Hepatocyte (in vitro differentiated cells): ENCODE measurements around the gene CCDC187. TPM values are rescaled to one million over a fixed set of nuclear protein-coding genes. Genes with fewer than 3 reads are reported as not detected.

Experiments
- DNase-seq: peaks from one replicate; pipeline ENCODE4 v3.0.0-alpha.2; 2016; ENCODE audit warnings: low spot score
- H2AFZ ChIP-seq: fragments of 200-600 bp; sonication (generic); 2 replicates; pipeline ENCODE4 v1.6.0; 2016; ENCODE audit warnings: antibody characterized with exemption, mild to moderate bottlenecking
- H3K27ac ChIP-seq: fragments of 200-600 bp; sonication (generic); 2 replicates; pipeline ENCODE4 v1.5.1; 2016; ENCODE audit warnings: mild to moderate bottlenecking
- H3K27me3 ChIP-seq: fragments of 200-600 bp; sonication (generic); 2 replicates; pipeline ENCODE4 v1.6.1; 2016
- H3K36me3 ChIP-seq: fragments of 200-600 bp; sonication (generic); replicated peaks from 2 replicates; pipeline ENCODE4 v1.5.1; 2016; ENCODE audit warnings: low read depth; ENCODE audit not compliant: insufficient read depth
- H3K4me1 ChIP-seq: fragments of 200-600 bp; sonication (generic); 2 replicates; pipeline ENCODE4 v1.5.1; 2016; ENCODE audit warnings: mild to moderate bottlenecking, moderate library complexity; ENCODE audit not compliant: insufficient read depth
- H3K4me2 ChIP-seq: fragments of 200-600 bp; sonication (generic); 2 replicates; pipeline ENCODE4 v1.6.0; 2016
- H3K4me3 ChIP-seq: fragments of 200-600 bp; sonication (generic); 2 replicates; pipeline ENCODE4 v1.5.1; 2016; ENCODE audit warnings: mild to moderate bottlenecking
- H3K79me2 ChIP-seq: fragments of 200-600 bp; sonication (generic); 2 replicates; pipeline ENCODE4 v1.6.0; 2017; ENCODE audit warnings: mild to moderate bottlenecking
- H3K9me2 ChIP-seq: fragments of 200-600 bp; sonication (generic); replicated peaks from 2 replicates; pipeline ENCODE4 v1.6.0; 2017; ENCODE audit warnings: mild to moderate bottlenecking; ENCODE audit not compliant: insufficient read depth
- H3K9me3 ChIP-seq: fragments of 200-600 bp; sonication (generic); 2 replicates; pipeline ENCODE4 v1.5.1; 2016; ENCODE audit warnings: low read depth, mild to moderate bottlenecking
- H4K20me1 ChIP-seq: fragments of 200-600 bp; sonication (generic); 2 replicates; pipeline ENCODE4 v1.6.0; 2016; ENCODE audit warnings: mild to moderate bottlenecking; ENCODE audit not compliant: insufficient read depth, poor library complexity, severe bottlenecking
- EZH2 ChIP-seq: fragments of 200-600 bp; sonication (generic); IDR thresholded peaks from 2 replicates; pipeline ENCODE4 v1.6.1; 2016; ENCODE audit warnings: antibody characterized with exemption, mild to moderate bottlenecking, borderline replicate concordance
- EZH2phosphoT487 ChIP-seq: fragments of 200-600 bp; sonication (generic); IDR thresholded peaks from one replicate; pipeline ENCODE4 v1.6.1; 2018; ENCODE audit warnings: antibody characterized with exemption, mild to moderate bottlenecking, low read depth, moderate library complexity; ENCODE audit not compliant: unreplicated experiment, severe bottlenecking
- WGBS: methylation state at CpG from one replicate; pipeline ENCODE4 v1.1.6; 2016; ENCODE audit warnings: low lambda C conversion rate; ENCODE audit errors: missing lambda C conversion rate; 5-methylcytosine and 5-hydroxymethylcytosine counted together
- polyA plus RNA-seq: library from polyadenylated mRNA; unstranded; fragments of >200 nt; fragmentation: Nextera tagmentation; extraction: Ambion mirVana; gene quantifications from 2 replicates; pipeline ENCODE4 v1.2.1, GENCODE V29; 2016
- total RNA-seq: library from RNA; depleted of rRNA; stranded (reverse); fragments of >200 nt; gene quantifications from 2 replicates; pipeline ENCODE4 v1.2.3, GENCODE V29; 2014
- TF ChIP-seq, protein P1 (sequence below): fragments of 200-600 bp; sonication (generic); IDR thresholded peaks from 2 replicates; pipeline ENCODE4 v1.5.1; 2016; ENCODE audit warnings: antibody characterized with exemption, mild to moderate bottlenecking; ENCODE audit not compliant: poor library complexity

The CCDC187 gene
- total and polyA plus RNA-seq, 2 experiments from 2014 or later, result 0.60 to 0.75 TPM

DNA sequence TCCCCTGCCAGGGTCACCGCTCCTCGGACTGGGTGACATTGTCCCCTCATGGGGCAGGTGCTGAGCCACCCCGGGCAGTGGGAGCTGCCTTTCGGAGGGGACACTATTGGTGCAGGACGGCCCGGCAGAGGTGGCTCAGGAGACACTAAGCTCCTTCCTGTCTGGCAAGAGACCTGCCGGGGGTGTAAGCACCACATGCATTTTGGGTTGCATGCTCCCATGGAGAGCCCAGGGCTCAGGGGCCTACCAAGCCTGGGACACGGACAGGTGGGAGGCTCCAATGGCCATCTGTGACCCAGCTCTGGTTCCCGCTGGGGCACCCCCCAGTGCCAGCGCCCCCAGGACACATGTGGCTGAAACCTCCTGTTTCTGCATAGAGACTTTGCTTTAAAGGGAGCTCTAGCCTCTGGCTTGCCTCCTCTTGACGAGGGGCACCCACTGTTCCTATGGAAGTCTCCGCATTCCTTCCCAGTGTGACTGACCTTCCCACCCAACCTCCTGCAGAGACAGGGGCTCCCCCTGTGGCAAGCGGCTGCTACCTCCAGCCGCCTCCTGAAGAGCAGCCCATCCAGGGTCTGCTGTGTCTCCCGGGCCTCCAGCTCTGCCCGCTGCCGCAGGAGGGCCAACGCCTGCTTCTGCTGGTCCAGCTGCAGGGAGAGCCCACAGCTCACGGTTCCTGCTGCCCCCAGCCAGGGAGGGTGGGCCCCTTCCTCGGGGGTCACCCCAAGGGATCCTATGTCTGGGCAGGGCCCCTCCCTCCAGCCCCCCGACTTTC, 28.1 kb downstream of the CCDC187 start:
- H3K9me2 ChIP-seq, result no peaks in the 10 kb centered on the region
- no peak overlapping the region for H3K4me2 ChIP-seq
- H3K9me3 ChIP-seq, result no peaks in the 10 kb centered on the region
- H3K79me2 ChIP-seq, result no peaks in the 10 kb centered on the region
- no peak overlapping the region for H3K27ac ChIP-seq
- H4K20me1 ChIP-seq, result no peaks in the 10 kb centered on the region
- H2AFZ ChIP-seq, result no peak overlapping the region
- no peak overlapping the region for H3K4me3 ChIP-seq
- H3K4me1 ChIP-seq, result no peaks in the 10 kb centered on the region
- 75% methylated on average over 18 of the region's 21 CpGs for WGBS
- H3K36me3 ChIP-seq, result no peaks in the 10 kb centered on the region
- no peak for DNase-seq
- no peak for TF ChIP-seq EZH2
- TF ChIP-seq, protein P1, sequence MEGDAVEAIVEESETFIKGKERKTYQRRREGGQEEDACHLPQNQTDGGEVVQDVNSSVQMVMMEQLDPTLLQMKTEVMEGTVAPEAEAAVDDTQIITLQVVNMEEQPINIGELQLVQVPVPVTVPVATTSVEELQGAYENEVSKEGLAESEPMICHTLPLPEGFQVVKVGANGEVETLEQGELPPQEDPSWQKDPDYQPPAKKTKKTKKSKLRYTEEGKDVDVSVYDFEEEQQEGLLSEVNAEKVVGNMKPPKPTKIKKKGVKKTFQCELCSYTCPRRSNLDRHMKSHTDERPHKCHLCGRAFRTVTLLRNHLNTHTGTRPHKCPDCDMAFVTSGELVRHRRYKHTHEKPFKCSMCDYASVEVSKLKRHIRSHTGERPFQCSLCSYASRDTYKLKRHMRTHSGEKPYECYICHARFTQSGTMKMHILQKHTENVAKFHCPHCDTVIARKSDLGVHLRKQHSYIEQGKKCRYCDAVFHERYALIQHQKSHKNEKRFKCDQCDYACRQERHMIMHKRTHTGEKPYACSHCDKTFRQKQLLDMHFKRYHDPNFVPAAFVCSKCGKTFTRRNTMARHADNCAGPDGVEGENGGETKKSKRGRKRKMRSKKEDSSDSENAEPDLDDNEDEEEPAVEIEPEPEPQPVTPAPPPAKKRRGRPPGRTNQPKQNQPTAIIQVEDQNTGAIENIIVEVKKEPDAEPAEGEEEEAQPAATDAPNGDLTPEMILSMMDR, result no peak
- H3K27me3 ChIP-seq, result peaks cover 14% of the 10 kb centered on the region

DNA sequence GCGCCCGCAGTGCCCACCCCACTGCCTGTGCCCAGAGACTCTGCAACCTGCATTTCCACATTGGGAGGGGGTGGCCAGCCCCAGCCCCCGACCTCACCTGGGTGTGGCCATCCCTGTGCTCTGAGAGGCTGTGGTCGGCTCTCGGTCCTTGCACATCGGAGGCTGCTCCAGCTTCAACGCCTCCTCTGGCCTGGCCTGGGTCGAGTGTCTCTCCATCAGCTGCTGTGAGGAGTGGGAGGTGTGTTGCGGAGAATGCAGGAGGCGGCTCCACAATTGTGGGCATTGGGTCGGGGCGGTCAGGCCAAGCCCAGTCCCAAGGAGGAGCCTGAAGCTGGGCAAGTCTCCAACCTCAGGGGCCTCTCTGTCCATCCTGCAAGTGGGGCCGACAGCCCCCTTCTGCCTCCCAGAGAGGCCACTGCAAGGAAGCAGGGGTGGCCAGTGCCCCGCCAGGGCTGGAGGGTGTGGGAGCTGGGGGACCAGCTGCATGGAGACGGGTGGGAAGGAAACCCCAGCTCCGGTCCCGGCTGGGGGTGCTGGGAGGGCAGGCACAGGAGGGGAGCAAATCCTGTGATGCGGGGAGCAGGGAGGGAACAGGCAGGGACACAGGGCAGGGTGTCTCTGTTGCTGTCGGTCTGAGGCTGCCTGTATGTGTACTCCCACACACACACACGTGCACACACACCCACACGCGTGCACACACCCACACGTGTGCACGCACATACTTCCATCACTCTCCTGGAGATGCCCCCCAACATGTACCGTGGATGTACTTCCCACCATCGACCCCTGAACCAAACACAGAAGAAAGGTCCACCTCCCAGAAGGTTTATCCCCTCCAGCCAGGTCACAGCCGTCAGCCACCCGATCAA, 28.9 kb downstream of the CCDC187 start:
- Histone ChIP-seq H3K4me3 (no peak overlapping the region), H3K36me3 (no peaks in the 10 kb centered on the region), H3K9me3 (no peaks in the 10 kb centered on the region), H3K4me2 (no peak overlapping the region), H4K20me1 (no peaks in the 10 kb centered on the region), H3K27me3 (peaks cover 14% of the 10 kb centered on the region), H3K4me1 (no peaks in the 10 kb centered on the region), H2AFZ (no peak overlapping the region), H3K9me2 (no peaks in the 10 kb centered on the region), H3K27ac (no peak overlapping the region), H3K79me2 (no peaks in the 10 kb centered on the region)
- 88% methylated on average over 28 of the region's 28 CpGs for WGBS
- DNase-seq, result no peak
- no peak for TF ChIP-seq EZH2
- TF ChIP-seq, protein P1, result no peak
- no peak for TF ChIP-seq EZH2phosphoT487

GRCh38 chr9:136273921-136274785, 29.7 kb downstream of the CCDC187 start:
- Histone ChIP-seq H4K20me1 (no peaks in the 10 kb centered on the region), H3K36me3 (no peaks in the 10 kb centered on the region), H3K27me3 (peaks cover 14% of the 10 kb centered on the region), H3K9me2 (no peaks in the 10 kb centered on the region), H3K4me1 (no peaks in the 10 kb centered on the region), H3K9me3 (no peaks in the 10 kb centered on the region), H3K4me2 (no peak overlapping the region), H3K4me3 (no peak overlapping the region), H3K79me2 (no peaks in the 10 kb centered on the region), H3K27ac (no peak overlapping the region), H2AFZ (no peak overlapping the region)
- no peak for DNase-seq
- WGBS, result 90% methylated on average over 28 of the region's 28 CpGs
- no peak for TF ChIP-seq EZH2phosphoT487
- TF ChIP-seq EZH2, result no peak
- TF ChIP-seq, protein P1, result no peak
